ENCODE results near the gene CCDC77.

The CCDC77 gene

DNA sequence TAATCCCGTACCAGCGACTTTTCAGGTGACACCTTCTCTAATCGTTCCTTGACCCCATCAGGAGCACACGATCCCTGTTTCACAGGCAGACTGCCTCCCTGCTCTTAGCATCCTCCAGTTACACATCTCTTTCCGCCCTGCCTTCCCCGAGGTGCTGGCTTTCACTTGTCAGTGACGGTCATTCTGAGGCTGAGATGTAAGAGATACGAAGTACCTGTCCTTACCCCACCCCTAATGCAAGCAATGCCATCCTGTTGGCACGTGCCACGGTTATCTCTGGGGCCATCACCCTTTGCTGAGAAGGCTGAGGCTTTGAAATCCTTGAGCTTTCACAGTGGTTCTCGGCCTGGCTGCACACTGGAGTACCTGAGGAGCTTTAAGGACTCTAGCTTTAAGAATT lies 82.7 kb downstream of the CCDC77 start:
- no peak for DNase-seq

DNA sequence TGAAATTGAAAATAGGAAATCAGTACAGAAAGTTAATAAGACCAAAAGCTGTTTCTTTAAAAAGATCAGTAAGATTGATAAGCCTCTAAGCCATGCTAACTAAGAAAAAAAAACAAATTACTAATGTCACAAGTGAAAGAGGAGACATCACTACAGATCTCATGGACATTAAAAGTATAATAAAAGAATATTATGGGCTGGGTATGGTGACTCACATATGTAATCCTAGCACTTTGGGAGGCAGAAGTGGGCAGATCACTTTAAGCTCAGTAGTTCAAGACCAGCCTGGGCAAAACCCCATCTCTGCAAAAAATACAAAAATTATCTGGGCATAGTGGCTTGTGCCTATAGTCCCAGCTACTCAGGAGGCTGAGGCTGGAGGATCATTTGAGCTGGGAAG lies 88.8 kb downstream of the CCDC77 start:
- no peak for DNase-seq
